ENCODE measurements around the gene ATP8B2. TPM values are rescaled to one million over a fixed set of nuclear protein-coding genes. Genes with fewer than 3 reads are reported as not detected.

The ATP8B2 gene, protein sequence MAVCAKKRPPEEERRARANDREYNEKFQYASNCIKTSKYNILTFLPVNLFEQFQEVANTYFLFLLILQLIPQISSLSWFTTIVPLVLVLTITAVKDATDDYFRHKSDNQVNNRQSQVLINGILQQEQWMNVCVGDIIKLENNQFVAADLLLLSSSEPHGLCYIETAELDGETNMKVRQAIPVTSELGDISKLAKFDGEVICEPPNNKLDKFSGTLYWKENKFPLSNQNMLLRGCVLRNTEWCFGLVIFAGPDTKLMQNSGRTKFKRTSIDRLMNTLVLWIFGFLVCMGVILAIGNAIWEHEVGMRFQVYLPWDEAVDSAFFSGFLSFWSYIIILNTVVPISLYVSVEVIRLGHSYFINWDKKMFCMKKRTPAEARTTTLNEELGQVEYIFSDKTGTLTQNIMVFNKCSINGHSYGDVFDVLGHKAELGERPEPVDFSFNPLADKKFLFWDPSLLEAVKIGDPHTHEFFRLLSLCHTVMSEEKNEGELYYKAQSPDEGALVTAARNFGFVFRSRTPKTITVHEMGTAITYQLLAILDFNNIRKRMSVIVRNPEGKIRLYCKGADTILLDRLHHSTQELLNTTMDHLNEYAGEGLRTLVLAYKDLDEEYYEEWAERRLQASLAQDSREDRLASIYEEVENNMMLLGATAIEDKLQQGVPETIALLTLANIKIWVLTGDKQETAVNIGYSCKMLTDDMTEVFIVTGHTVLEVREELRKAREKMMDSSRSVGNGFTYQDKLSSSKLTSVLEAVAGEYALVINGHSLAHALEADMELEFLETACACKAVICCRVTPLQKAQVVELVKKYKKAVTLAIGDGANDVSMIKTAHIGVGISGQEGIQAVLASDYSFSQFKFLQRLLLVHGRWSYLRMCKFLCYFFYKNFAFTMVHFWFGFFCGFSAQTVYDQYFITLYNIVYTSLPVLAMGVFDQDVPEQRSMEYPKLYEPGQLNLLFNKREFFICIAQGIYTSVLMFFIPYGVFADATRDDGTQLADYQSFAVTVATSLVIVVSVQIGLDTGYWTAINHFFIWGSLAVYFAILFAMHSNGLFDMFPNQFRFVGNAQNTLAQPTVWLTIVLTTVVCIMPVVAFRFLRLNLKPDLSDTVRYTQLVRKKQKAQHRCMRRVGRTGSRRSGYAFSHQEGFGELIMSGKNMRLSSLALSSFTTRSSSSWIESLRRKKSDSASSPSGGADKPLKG
- total RNA-seq: 187 and 214 TPM in 2 replicates

DNA sequence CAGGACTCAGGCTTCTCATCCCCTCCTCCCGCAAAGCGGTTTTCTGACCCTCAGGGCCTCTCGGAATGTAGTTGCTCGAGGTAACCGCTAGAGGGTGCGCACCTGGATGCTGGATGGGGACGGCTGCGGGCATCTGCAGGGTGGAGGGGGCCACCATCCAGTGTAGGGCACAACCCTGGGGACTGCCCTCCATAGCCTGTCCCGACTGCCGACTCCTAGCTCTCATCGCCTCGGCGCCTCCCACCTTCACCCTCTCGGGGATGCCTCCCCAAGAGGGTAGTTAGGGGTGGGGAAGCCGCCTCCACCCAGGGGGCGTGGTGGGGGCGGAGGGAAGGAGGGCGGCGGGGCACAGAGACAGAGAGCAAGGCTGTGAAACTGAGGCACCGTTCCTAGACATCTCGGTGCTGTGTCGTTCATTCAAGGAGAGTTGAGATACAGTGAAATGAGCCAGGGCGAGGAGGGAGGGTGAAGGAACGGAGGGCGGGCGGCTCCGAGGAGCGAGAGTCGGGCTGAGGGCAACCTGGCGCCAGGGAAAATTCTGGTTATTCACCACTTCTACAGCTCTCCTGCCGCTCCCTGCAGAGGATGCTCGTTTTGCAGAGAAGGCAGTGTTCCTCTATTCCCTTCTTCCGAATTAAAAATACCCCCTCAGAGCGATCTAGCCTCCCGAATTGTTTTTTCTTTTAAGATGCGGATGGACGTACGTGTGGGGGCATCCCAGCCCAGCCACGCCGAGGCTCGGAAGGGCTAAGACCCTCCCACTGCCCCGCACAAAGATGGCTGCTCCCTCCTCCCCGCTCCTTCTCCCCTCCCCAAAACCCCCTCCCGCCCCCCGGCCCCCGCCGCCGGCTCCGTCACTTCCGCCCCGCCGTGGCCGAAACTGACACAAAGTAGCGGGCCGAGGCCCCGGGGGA lies at the start of gene ATP8B2:
TSS of gene ATP8B2 (plus strand) at position 857 of the 914 bp plus-strand sequence. CDS start 2,617 bp downstream, outside the sequence.

DNA sequence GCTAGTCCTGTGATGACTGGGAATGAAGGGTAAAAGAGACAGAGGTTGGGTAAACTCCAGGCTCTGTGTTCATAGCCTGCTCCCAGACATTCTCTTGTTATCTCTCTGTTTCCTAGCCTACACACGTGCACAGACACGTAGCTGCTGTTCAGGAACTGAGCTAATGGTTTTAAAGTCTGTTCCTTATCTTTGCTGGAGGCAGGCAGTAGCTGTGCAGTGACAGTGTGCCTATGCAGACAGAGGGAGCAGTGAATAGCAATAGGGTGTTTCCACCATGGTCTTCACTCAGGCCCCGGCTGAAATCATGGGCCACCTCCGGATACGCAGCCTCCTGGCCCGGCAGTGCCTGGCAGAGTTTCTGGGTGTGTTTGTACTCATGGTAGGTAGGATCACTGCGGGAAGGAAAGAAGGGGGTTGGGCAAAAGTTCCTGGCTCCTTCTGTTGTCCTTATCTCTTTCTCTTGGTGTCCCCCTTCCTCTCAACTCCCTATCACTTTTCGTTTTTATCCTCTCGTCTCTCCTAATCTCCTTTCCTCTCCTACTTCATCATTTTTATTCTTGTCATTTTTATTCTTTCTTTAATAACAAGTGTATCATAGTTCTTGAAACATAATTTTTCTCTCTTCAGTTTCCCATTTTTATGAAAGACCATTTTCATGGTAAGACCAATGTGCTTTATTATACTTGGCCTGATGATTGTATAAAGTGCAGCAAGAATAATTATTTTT lies 4.3 kb upstream of the ATP8B2 start, which contains the start of gene AQP10:
TSS of gene AQP10 (plus strand) at position 212 of the 727 bp plus-strand sequence. CDS start at position 275, 63 bp downstream.

Other genes starting within 250 kb of the ATP8B2 start
- under 0.01 and 0.28 TPM in 2 replicates for gene NUP210L, start 170.5 kb upstream of the ATP8B2 start, total RNA-seq
- 371 and 963 TPM in 2 replicates for gene TPM3, start 133.4 kb upstream of the ATP8B2 start, total RNA-seq
- not detected in 2 replicates for gene CFAP141, start 119.2 kb upstream of the ATP8B2 start, total RNA-seq
- 37.5 and 62.7 TPM in 2 replicates for gene UBAP2L, start 104.6 kb upstream of the ATP8B2 start, total RNA-seq
- 110 and 149 TPM in 2 replicates for gene HAX1, start 52.9 kb upstream of the ATP8B2 start, total RNA-seq
- 0.19 and 0.56 TPM in 2 replicates for gene AQP10, start 4.4 kb upstream of the ATP8B2 start, total RNA-seq
- 4.6 and 8.7 TPM in 2 replicates for gene IL6R, start 79.8 kb downstream of the ATP8B2 start, total RNA-seq
- gene TDRD10, start 176.7 kb downstream of the ATP8B2 start, total RNA-seq: 0.28 TPM in 1 of 2 replicates, not detected in the other
- gene SHE, start 176.9 kb downstream of the ATP8B2 start, total RNA-seq: 0.19 and 0.28 TPM in 2 replicates
- 24.0 and 28.8 TPM in 2 replicates for gene UBE2Q1, start 233.1 kb downstream of the ATP8B2 start, total RNA-seq
- gene CHRNB2, start 242.3 kb downstream of the ATP8B2 start, total RNA-seq: under 0.01 TPM in 1 of 2 replicates, not detected in the other